DND-41 (cell line): ENCODE measurements around the gene CD81.

ENCODE experiments used
- ATAC-seq: fragments of 200-7000 bp; cut with Tn5 transposase; 3 replicates; pipeline ENCODE4 v1.9.1; 2021; ENCODE audit warnings: low read depth; ENCODE audit not compliant: insufficient read depth
- DNase-seq: peaks from one replicate; pipeline ENCODE4 v3.0.0-alpha.2; 2020
- H2AFZ ChIP-seq: 2 replicates; pipeline ENCODE4 v1.6.0; 2012; ENCODE audit warnings: low read depth, low read length
- H3K27ac ChIP-seq: 2 replicates; pipeline ENCODE4 v1.5.1; 2012; ENCODE audit warnings: low read length, inconsistent platforms
- H3K27me3 ChIP-seq: fragments of 200-600 bp; sonication (generic); 2 replicates; pipeline ENCODE4 v1.6.0; 2012; ENCODE audit warnings: low read length, mild to moderate bottlenecking, inconsistent platforms; ENCODE audit not compliant: insufficient read depth, poor library complexity
- H3K36me3 ChIP-seq: 2 replicates; pipeline ENCODE4 v1.5.1; 2012; ENCODE audit warnings: low read length, inconsistent platforms; ENCODE audit not compliant: insufficient read depth
- H3K4me1 ChIP-seq: 2 replicates; pipeline ENCODE4 v1.5.1; 2012; ENCODE audit warnings: mild to moderate bottlenecking, low read length; ENCODE audit not compliant: insufficient read depth
- H3K4me2 ChIP-seq: 2 replicates; pipeline ENCODE4 v1.6.0; 2012; ENCODE audit warnings: mild to moderate bottlenecking, moderate library complexity, low read length, inconsistent platforms; ENCODE audit not compliant: insufficient read depth
- H3K4me3 ChIP-seq, 2 experiments: fragments of 200-600 bp in 1 of 2; shearing (Covaris generic) in 1 of 2; 2 replicates each; pipeline ENCODE4 v1.5.1; 2012 to 2016; ENCODE audit warnings: inconsistent platforms in 2 of 2, low read length in 2 of 2, mild to moderate bottlenecking in 2 of 2, low read depth in 1 of 2, moderate library complexity in 1 of 2
- H3K79me2 ChIP-seq: 2 replicates; pipeline ENCODE4 v1.6.0; 2012; ENCODE audit warnings: low read length, inconsistent platforms; ENCODE audit not compliant: insufficient read depth
- H3K9ac ChIP-seq: 2 replicates; pipeline ENCODE4 v1.6.0; 2012; ENCODE audit warnings: low read depth, mild to moderate bottlenecking, inconsistent platforms, low read length, moderate library complexity
- H3K9me3 ChIP-seq: 2 replicates; pipeline ENCODE4 v1.5.1; 2012; ENCODE audit warnings: low read length, moderate library complexity, mild to moderate bottlenecking, inconsistent platforms; ENCODE audit not compliant: insufficient read depth, severe bottlenecking
- H4K20me1 ChIP-seq: 2 replicates; pipeline ENCODE4 v1.6.0; 2012; ENCODE audit warnings: low read length; ENCODE audit not compliant: insufficient read depth
- EZH2 ChIP-seq: IDR thresholded peaks from 3 replicates; pipeline ENCODE4 v1.6.1; 2012; ENCODE audit warnings: borderline replicate concordance, low read depth, mild to moderate bottlenecking, moderate library complexity, low read length, inconsistent platforms; ENCODE audit not compliant: severe bottlenecking
- TF ChIP-seq, protein P1 (sequence below): IDR thresholded peaks from 2 replicates; pipeline ENCODE4 v1.5.1; 2012; ENCODE audit warnings: borderline replicate concordance, low read length, moderate library complexity, mild to moderate bottlenecking; ENCODE audit not compliant: poor library complexity, severe bottlenecking; ENCODE audit errors: extremely low read depth

The CD81 gene

DNA sequence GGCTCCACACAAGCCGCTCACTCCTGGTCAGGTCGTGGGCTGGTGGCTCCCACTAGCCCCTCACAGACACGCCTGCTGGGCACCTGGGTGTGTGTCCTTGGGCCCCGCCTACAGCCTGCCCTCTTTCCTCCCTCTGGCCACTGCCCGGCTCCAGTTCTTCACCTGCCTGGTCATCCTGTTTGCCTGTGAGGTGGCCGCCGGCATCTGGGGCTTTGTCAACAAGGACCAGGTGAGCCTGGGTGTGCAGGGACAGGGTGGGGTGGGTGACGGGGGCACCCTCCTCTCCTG lies 17.7 kb downstream of the CD81 start:
- peaks cover 17% of the 10 kb centered on the region for H3K4me1 ChIP-seq

DNA sequence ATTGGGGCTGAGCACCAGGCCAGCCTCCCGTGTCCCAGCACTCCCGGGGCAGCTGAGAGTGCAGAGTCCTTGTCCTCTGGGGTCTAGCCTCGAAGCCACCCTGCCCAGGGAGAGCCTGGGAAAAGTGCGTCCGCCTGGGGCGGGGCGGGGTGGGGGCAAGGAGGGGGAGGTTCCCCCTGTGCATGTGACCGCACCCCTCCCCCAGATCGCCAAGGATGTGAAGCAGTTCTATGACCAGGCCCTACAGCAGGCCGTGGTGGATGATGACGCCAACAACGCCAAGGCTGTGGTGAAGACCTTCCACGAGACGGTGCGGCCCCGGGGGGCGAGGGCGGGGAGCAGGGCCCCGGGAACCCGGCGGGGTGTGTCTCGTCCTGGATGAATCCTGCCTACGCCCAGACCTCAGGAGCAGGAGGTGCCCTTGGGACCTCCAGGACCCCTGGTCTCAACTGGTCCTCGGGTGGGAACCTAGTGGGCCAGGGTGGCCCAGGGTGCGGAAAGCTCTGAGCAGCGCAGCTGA lies 18.2 kb downstream of the CD81 start:
- H4K20me1 ChIP-seq: peaks cover 50% of the 10 kb centered on the region
- peaks cover 17% of the 10 kb centered on the region for H3K4me1 ChIP-seq
- H3K9me3 ChIP-seq: no peaks in the 10 kb centered on the region

More for the DNA sequence above, 17.7 kb downstream of the CD81 start:
- ATAC-seq (no peak), DNase-seq (no peak)
- Histone ChIP-seq H3K79me2 (peaks cover 42% of the 10 kb centered on the region), H2AFZ (no peak overlapping the region), H3K4me3 (no peak overlapping the region), H3K36me3 (peaks cover 86% of the 10 kb centered on the region), H4K20me1 (peaks cover 55% of the 10 kb centered on the region), H3K9me3 (no peaks in the 10 kb centered on the region), H3K27me3 (no peaks in the 10 kb centered on the region), H3K27ac (no peak overlapping the region), H3K9ac (no peak overlapping the region), H3K4me2 (no peak overlapping the region)
- no peak for TF ChIP-seq EZH2
- TF ChIP-seq, protein P1, sequence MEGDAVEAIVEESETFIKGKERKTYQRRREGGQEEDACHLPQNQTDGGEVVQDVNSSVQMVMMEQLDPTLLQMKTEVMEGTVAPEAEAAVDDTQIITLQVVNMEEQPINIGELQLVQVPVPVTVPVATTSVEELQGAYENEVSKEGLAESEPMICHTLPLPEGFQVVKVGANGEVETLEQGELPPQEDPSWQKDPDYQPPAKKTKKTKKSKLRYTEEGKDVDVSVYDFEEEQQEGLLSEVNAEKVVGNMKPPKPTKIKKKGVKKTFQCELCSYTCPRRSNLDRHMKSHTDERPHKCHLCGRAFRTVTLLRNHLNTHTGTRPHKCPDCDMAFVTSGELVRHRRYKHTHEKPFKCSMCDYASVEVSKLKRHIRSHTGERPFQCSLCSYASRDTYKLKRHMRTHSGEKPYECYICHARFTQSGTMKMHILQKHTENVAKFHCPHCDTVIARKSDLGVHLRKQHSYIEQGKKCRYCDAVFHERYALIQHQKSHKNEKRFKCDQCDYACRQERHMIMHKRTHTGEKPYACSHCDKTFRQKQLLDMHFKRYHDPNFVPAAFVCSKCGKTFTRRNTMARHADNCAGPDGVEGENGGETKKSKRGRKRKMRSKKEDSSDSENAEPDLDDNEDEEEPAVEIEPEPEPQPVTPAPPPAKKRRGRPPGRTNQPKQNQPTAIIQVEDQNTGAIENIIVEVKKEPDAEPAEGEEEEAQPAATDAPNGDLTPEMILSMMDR: no peak

DNA sequence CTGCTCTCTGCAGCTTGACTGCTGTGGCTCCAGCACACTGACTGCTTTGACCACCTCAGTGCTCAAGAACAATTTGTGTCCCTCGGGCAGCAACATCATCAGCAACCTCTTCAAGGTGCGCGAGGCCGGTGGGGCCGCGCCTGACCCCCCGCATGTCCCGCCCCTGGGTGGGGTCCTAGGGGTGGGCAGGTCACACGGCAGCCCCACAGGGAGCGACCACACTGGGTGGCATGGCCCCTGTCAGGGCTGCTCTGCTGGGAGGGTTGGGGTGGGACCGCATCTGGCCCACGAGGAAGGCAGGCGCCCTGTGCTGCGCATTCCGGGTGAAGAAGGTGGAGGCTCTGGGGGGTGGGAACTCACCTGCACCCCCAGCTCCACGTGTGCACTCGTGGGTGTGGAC lies 18.7 kb downstream of the CD81 start:
- no peak overlapping the region for H2AFZ ChIP-seq
- TF ChIP-seq, protein P1: no peak
- no peak for TF ChIP-seq EZH2
- no peak overlapping the region for H3K4me2 ChIP-seq
- peaks cover 78% of the 10 kb centered on the region for H3K36me3 ChIP-seq
- H3K4me1 ChIP-seq: peaks cover 17% of the 10 kb centered on the region
- peaks cover 38% of the 10 kb centered on the region for H3K79me2 ChIP-seq
- no peak overlapping the region for H3K4me3 ChIP-seq
- DNase-seq: no peak
- ATAC-seq: no peak
- peaks cover 48% of the 10 kb centered on the region for H4K20me1 ChIP-seq
- no peak overlapping the region for H3K27ac ChIP-seq
- H3K9ac ChIP-seq: no peak overlapping the region
- H3K27me3 ChIP-seq: no peaks in the 10 kb centered on the region
- no peaks in the 10 kb centered on the region for H3K9me3 ChIP-seq

More for the DNA sequence above, 18.2 kb downstream of the CD81 start:
- no peak for DNase-seq
- Histone ChIP-seq H3K9ac (no peak overlapping the region), H2AFZ (no peak overlapping the region), H3K27me3 (no peaks in the 10 kb centered on the region), H3K36me3 (peaks cover 83% of the 10 kb centered on the region), H3K4me3 (no peak overlapping the region), H3K79me2 (peaks cover 40% of the 10 kb centered on the region), H3K27ac (no peak overlapping the region), H3K4me2 (no peak overlapping the region)
- ATAC-seq: no peak
- TF ChIP-seq, protein P1: no peak
- no peak for TF ChIP-seq EZH2

GRCh38 chr11:2396471-2396870 lies 19.4 kb downstream of the CD81 start:
- Histone ChIP-seq H3K4me1 (peaks cover 21% of the 10 kb centered on the region), H2AFZ (no peak overlapping the region), H3K27ac (no peak overlapping the region), H4K20me1 (peaks cover 48% of the 10 kb centered on the region), H3K36me3 (peaks cover 75% of the 10 kb centered on the region), H3K4me3 (no peak overlapping the region), H3K9me3 (no peaks in the 10 kb centered on the region), H3K79me2 (peaks cover 38% of the 10 kb centered on the region), H3K4me2 (no peak overlapping the region), H3K27me3 (no peaks in the 10 kb centered on the region), H3K9ac (no peak overlapping the region)
- TF ChIP-seq, protein P1: no peak
- TF ChIP-seq EZH2: no peak
- DNase-seq (no peak), ATAC-seq (no peak)
